Hematopoietic multipotent progenitor cell treated with erythropoietin and hydrocortisone succinate and interleukin-3 and kit ligand, for 4 days (in vitro differentiated cells): ENCODE measurements around the gene HIGD1A.
A peak's percentile ranks its signal among the peaks of the same experiment; 100 is the strongest.

ENCODE experiments used
- DNase-seq: peaks from one replicate; pipeline ENCODE4 v3.0.0-alpha.2; 2015

The HIGD1A gene

DNA sequence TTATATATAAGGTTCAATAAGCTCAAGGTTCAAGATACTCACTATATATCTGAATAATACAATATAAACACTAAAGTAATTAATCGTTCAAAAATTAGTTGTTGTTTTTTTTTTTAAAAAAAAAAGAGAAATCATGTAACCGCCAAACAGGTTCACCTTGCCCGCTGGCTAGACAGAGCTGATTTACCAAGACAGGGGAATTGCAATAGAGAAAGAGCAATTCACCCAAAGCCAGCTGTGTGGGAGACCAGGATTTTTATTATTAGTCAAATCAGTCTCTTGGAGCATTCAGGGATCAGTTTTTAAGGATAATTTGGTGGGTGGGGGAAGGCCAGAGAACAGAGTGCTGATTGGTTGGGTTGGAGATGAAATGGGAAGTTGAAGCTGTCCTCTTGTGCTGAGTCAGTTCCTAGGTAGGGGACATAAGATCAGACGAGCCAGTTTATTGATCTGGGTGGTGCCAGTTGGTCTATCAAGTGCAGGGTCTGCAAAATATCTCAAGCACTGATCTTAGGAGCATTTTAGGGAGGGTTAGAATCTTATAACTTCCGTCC is 7.9 kb downstream of the HIGD1A start:
- DNase-seq = no peak

DNA sequence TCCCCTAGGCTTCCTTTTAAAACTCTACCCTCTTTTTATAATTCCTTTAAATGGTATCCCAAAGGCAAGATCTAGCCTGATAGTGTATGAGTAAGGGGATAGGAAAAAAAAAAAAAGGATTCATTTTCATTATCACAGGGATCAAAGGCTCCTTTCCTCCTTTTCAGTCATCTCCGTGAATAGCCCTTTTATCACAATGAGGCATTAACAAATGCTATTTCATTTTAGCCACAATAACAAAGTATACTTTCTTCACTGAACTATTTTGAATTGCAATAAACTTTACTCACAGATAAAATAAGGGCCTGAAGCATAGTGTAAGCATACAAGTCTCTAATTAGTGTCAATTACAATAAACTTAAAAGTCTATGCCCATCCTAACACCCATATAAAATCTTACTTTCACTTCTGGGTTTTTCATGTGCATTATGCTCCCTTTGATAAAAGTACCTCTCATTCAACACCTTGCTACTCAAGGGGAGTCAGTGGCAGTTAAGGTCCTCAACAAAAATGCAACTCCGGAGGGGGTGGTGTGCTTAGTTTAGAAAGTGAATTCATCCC is 8.6 kb downstream of the HIGD1A start:
- no peak for DNase-seq

DNA sequence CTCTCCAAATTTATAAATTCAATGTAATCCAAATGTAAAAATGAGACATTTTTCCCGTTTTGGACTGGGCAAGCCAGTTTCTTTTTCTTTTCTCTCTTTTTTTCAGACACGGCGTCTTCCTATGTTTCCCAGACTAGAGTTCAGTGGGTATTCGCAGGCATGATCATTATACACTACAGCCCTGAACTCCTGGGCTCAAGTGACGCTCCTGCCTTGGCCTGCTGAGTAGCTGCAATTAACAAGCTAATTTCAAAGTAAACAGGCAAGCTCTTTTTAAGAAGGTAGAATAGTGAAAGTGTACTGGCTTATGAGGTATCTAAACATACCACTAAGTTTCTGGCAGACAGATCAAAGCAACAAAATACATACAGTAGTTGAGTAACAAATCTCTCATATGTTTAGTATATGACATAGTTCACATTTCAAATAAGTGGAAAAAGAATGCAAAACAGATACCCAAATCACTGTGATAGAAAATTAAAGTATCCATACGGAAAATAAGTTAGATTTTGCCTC is 13.5 kb downstream of the HIGD1A start:
- no peak for DNase-seq

DNA sequence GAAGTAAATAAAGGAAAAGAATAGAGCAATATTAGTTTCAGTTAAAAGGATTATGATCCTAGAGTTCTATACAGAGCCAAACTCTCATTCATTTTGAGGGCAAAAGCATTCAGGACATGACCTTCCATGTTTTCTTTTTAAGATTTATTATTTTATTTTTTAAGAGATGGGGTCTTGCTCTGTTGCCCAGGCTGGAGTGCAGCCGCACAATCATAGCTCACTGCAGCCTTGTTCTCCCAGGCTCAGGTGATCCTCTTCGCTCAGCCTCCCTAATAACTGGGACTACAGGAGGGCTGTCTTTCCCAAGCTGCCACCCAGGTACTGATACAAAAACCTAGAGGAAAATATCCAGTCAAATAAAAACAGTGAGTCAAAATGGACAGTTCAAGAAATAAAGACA is 17.7 kb downstream of the HIGD1A start:
- no peak for DNase-seq

DNA sequence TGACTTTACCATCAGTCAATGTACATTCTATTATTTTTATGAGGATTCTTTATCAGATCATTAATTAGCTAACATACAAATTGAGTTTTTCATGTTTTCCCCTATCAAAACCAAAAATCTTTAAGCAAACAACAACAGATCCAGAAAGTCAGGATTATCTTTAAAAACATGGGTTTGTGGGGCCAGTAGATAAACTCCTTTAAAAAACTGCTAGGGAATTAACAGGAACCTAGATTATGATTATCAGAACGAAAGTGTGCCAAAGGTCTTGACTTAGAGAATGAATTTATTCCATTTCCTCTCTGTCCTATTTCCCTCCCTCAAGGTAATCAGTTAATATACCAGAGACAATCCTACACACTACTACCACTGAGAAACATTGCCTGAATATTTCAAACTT is 18.1 kb downstream of the HIGD1A start:
- DNase-seq = peak; percentile 35

DNA sequence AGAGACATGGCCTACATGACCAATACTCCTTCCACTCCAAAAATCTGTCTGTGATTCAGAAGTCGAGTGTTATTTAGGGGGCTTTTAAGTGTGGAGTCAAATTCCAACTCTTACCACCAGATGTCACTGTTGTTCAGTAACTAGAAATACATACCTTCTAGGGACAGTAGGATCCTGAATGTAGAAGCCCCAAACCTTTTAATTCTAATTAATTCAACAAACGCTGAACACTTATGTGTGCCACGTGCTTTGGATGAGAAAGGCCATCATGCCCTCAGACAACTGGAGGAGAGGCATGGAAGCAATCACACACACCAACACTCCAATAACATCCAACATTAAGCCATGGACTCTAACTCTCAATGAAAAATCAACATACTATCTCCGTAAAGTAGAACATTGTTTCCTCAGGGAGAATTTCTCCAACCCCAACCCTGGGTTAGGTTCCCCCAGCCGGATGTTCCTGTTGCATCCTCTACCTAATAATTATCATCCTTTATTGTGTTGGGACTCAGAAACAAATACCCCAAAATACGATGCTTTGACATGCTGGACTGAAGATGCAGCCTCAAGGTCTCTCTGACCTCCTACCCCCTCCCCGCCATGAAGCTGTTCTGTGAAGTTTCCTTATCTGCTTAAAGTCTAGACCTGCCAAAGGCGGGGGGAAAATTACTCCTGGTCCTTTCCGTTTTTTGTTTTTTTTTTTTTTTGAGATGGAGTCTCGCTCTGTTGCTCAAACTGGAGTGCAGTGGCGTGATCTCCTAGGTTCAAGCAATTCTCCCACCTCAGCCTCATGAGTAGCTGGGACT is 23.2 kb downstream of the HIGD1A start:
- DNase-seq = peak; percentile 89

DNA sequence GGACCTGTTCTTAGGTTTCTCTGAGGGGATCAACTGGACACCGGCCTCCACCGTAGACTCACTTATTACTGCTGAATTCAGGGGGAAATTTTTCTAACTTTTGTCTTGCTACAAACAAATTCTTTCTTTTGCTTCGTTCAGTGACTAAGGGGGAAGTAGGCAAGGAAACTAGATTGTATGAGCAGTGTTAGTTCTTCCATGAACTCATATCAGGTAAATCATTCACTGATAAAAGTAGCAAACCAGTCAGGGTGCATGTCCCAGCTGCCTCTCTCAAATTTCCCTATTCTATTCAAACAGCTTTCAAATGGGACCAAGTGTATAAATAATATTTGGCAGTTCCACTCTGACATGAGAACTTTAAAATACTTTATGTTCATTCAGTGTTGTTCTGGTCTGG is 23.9 kb downstream of the HIGD1A start:
- DNase-seq = no peak

DNA sequence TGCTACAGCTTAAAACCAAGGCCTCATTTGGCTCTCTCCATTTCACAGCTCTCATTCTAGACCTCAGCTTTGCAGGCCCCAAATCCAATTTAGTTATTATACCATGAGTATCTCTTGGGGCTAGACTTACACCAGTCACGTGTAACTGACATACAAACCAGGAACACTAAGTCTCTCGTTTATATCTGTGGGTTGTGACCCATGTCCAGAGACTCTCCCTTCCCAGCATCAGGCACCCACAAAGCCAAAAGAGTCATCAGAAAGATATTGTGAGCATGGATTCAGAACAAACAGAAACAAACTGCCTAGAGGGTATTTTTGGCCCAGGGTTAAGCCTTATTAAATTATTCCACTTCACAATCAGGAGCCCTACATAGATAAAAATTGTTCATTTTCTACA is 25.6 kb downstream of the HIGD1A start:
- DNase-seq = no peak

DNA sequence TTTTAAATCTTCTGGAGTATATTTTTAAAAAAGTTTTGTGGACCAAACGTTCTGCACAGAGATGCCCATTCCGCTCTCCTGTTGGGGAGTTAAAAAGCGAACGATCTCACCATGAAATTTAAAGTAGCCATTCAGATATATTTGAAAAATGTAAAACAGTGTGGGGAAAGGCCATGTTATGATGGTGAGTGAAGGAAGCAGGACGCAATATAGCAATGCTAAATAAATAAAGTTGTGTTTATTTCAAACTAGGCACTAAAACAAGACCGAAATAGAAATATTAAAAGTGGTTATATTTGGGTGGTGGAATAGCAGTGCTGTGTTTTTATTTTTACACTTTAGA is 30.9 kb downstream of the HIGD1A start:
- DNase-seq = no peak

DNA sequence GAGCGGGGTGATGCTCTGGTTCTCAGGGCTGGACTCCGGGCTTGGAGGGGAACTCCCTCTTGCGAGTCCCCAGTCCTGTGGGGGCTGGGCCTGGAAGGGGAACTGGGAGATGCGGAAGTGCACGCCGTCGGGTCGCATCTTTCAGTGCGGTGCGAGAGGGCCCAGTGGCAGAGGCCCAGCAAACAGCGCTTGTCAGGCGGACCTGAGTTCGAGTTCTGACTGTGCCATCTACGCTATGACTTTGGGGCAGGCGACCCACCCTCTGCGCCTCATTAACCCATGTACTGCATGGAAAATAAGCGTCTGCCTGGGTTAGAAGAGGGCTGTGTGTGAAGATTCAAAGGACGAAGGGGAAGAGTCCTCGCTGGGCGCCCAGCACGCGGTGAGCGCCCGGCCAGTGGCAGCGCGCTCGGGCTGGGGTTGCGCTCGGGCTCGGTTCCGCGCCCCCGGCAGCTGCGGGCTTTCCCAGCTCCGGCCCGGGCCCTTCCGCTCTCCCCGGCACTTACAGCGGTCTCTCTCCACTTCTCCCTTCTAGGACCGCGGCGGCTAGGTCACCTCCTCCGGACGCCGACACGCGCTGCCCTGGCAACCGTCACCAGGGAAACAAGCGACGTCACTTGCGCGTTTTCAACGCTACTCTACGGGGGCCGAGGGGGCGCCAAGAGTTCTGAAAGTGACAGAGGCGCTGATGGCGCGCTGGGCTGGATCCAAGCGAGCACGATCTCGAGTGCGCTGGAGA is 31.5 kb downstream of the HIGD1A start, which contains the start of gene CCDC13:
Gene CCDC13 (minus strand): TSS at position 584 of the 739 bp plus-strand sequence. CDS start 14,908 bp downstream, outside the sequence.
- DNase-seq = peak; percentile 98

DNA sequence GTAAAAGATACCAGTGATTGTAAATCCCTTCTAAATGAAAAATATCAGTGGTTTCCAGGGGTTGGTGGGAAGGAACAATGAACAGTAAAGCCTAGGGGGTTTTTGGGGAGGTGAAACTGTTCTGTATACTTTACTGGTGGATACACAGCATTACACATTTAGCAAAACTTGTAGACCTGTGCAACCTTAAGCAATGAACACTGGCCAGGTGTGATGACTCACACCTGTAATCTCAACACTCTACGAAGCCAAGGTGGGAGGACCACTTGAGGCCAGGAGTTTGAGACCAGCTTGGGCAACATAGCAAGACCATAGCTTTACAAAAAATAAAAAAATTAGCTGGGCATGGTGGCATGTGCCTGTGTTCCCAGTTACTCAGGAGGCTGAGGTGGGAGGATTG is 33.0 kb downstream of the HIGD1A start:
- DNase-seq = no peak

DNA sequence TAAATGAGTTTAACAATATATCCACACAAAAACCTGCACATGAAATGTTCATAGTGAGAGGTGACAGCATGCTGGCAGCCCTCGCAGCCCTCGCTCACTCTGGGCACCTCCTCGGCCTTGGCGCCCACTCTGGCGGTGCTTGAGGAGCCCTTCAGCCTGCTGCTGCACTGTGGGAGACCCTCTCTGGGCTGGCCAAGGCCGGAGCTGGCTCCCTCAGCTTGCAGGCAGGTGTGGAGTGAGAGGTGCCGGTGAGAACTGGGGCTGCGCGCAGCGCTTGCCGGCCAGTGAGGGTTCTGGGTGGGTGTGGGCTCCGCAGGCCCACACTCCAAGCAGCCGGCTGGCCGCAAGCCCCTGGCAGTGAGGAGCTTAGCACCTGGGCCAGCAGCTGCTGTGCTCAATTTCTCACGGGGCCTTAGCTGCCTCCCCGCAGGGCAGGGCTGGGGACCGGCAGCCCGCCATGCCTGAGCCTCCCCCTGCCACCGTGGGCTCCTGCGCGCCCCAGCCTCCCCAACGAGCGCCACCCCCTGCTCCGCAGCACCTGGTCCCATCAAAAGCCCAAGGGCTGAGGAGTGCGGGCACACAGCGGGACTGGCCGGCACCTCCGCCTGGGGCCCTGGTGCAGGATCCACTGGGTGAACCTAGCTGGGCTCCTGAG is 34.7 kb downstream of the HIGD1A start:
- DNase-seq = no peak

DNA sequence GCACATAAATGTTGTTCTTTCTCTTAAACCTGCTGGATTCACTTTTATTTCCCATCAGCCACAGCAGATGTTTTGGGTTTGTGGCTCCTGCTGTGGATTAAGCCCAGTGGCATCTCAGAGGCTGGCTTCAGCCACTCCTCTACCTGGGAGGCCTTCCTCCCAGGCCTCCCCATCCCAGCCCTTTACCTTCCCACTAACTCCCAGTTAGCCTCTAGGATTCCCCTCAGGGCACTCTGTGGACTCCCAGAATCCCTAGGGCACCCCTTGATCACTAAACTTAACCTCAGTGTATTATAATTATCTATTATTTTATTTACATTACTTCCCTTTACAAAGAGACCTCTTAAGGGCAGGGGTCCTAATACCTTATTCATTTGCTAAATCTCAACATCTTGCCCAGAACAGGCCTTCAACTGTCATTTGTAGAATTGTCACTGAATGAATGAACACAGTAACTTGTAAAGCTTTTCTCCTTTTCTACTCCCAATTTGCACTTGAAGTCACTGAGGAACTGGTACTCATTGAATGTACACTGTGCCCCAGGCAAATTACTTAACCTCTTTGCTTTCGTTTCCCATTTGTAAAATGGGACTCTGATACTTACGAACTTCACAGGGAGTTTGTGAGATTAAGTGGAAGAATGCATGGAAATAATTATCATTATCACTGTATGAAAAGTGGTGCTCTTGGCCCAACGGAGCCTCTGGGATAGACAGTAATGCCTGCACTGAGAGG is 39.6 kb downstream of the HIGD1A start:
- DNase-seq = no peak

DNA sequence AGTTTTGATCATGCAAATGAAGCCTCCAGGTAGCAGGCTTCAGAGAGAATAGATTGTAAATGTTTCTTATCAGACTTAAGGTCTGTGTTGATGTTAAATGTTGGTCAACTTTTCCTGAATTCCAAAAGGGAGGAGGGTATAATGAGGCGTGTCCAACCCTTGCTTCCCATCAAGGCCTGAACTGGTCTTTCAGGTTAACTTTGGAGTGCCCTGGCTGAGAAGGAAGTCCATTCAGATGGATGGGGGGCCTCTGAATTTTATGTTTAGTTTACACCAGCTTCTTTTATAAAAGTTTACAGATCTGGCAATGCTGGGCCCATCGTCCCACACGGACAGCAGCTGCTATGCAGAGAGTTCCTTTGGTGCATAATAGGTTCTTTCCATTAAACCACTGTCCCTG is 40.2 kb downstream of the HIGD1A start:
- DNase-seq = no peak

DNA sequence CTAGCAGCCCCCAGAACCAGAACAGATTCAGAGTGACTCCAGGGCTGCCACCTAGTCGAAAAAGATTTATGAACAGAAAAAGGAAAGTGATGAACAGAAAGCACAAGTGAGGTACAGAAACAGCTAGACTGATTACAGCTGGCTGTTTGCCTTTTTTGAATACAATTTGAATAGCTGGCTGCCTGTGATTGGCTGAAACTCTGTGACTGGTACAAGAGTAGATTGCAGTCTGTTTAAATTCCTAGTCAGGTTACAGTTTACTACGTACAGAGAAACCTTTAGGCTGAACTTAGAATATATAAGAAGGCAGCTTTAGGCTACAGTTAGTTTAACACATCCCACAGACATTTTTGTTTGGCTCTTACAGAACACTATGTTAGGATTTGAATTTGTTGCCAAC is 41.3 kb downstream of the HIGD1A start:
- DNase-seq = no peak

DNA sequence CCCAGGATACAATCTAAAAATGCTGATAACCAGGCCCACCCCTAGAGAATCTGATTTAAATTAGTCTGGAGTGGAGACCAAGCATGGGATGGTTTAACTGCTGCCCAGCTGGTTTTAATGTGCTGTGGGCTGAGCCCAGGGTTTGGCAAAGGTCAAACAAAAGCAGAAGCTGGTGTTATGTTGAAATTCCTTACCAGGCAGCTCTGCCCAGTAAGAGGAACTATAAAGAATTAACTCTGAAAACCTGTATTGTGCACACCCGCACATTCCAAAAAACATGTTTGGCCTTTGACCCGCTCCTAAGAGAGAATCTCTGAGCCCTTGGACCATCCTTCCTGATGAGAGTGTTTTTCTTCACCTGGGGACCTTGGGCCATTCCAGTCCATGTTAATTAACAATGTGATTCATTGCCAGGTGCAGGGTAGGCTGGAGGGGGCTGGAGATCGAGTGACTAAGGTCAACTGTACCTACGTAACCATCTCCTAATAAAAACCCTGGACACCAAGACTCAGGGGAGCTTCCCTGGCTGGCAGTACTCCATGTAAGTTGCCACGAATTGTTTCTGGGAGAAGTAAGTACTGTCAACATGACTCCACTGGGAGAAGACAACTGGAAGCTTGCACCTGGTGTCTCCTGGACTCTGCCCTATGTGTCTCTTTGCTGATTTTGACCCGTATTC is 42.1 kb downstream of the HIGD1A start:
- peak; percentile 80 for DNase-seq

DNA sequence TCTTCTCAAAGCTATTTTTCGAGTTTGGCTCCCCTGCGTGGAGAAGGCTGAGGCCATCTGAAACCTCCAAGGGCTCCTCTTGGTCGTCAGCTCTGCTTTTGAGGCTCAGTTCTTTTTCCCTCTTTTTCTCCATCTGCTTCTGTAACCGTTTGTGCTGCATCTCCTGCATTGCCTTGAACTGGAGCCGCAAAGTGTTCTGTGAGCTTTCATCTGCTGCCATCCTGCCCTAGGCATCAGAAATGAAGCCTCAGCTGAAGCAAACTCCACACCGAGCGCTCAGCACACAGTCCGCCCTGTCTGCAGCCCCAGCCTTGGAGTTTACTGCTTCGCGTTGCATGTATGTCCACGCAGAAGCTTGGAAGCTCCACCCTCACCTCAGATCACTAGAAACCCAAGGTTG is 46.2 kb downstream of the HIGD1A start:
- no peak for DNase-seq

DNA sequence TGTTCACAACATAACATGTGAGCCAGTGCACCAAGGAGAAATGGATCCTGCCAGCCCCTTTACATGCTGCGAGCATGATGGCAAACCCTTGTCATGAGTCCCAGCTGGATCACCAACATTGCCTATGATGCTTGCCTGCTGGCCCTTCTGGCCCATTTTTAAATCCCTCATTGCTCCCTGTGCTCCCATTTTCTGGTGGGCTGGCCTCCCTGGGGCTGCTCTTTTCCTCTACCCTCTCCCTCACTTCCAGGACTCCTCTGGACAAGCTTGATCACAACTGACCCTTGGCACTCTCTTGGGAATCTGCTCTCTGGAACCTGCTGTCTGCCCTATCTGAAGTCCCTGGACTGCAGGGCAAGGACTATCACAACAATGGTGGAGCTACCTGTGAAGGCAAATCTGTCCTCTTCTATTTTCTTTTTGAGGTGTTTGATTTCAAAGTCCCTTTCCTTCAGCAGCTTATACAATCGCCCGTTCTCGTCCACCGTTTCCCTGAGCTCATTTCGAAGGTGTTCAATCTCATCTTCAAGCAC is 47.5 kb downstream of the HIGD1A start:
- no peak for DNase-seq

DNA sequence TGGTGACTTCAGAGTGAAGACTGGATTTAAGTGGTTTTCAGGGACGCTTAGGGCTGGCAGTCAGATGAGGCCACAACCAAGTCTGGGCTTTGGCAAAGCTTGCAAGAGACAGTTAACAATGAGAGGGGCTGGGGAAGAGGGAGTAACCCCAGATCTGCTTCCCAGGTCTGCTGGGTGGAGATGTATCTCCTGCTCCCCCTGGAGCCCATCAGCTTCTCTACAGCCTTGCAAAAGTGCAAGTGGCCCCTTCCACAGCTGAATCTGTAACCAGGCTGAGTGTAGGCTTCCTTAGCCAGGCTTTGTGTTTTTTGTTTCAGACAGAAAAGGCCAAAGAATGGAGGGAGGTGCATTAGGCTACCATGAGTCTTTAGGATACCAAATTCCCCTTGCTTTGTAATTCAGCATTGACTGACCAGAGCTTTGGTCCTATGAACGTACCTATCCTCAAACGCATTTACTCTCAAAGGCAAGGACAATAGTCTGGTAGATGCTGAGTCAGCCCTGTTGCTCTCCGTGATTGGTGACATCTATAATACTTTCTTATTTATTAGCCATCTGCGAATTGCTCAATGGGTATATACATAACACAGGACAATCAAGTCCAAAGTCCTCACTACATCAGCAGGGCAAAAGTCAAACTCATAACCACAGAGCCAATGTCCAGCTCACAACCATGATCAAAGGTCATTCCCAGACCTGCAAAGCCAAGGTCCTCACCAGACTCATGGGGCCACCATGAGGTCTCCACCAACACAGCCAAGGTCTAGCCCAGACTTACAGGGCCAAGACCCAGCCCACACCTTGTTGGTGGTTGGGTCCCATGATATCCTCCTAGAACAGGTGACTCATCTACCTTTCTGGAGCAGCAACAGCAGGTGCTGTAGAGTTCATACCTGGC is 48.4 kb downstream of the HIGD1A start:
- peak; percentile 71 for DNase-seq

DNA sequence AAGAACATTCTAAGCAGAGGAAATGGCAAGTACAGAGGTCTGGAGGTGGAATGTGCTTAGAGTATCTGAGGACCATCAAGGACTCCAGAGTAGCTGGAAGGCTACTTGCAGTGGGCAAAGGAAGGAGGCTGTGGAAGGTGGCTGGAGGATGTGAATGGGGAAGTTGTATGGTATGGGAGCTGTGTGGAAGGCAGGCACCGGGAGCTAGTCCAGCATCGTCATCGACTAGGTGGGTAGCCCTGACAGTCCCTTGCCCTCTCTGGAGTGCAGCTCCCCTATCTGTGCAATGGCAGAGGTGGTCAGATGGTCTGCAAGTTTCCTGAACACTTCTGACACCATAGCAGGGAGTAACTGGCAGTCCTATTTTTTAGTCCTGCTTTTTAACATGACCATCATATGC is 50.5 kb downstream of the HIGD1A start:
- no peak for DNase-seq
